HepG2 (cell line): ENCODE data around the gene PLVAP. TPM values are rescaled to one million over a fixed set of nuclear protein-coding genes. Genes with fewer than 3 reads are reported as not detected.

Source experiments
- ARID3A ChIP-seq: IDR thresholded peaks from 2 replicates; pipeline ENCODE4 v1.6.1; 2012; ENCODE audit warnings: low read depth, low read length, improper control_type of control experiment
- FLYWCH1 ChIP-seq: sonication (generic); formaldehyde crosslinking; IDR thresholded peaks from 2 replicates; pipeline ENCODE4 v1.8.1; 2023; ENCODE audit warnings: mild to moderate bottlenecking, missing genetic modification reagents
- FOXK2 ChIP-seq: fragments of 450-650 bp; IDR thresholded peaks from 2 replicates; pipeline ENCODE4 v1.6.1; 2016
- GATAD2A ChIP-seq: IDR thresholded peaks from 2 replicates; pipeline ENCODE4 v1.6.1; 2016
- KLF11 ChIP-seq: IDR thresholded peaks from 2 replicates; pipeline ENCODE4 v1.6.1; 2016; ENCODE audit warnings: missing compliant biosample characterization
- MTF1 ChIP-seq: sonication (generic); formaldehyde crosslinking; IDR thresholded peaks from 2 replicates; pipeline ENCODE4 v1.5.0; 2020; ENCODE audit warnings: missing genetic modification reagents
- NAIF1 ChIP-seq: sonication (generic); formaldehyde crosslinking; IDR thresholded peaks from 2 replicates; pipeline ENCODE4 v1.5.0; 2020; ENCODE audit warnings: mild to moderate bottlenecking, missing genetic modification reagents, borderline replicate concordance
- NFE2L2 ChIP-seq: fragments of 150-350 bp; IDR thresholded peaks from 2 replicates; pipeline ENCODE4 v1.6.1; 2014; ENCODE audit warnings: low read length
- PTBP1 ChIP-seq: fragments of 200-400 bp; formaldehyde crosslinking; IDR thresholded peaks from 2 replicates; pipeline ENCODE4 v1.6.1; 2018; ENCODE audit warnings: low read length, low read depth; ENCODE audit not compliant: poor library complexity, severe bottlenecking
- RAD21 ChIP-seq: fragments of 450-650 bp; formaldehyde crosslinking; IDR thresholded peaks from 2 replicates; pipeline ENCODE4 v1.5.0; 2020; ENCODE audit warnings: mild to moderate bottlenecking
- REST ChIP-seq, 2 experiments: IDR thresholded peaks; 2 replicates each; pipeline ENCODE4 v1.6.1; 2011 to 2012; ENCODE audit warnings: low read length in 2 of 2, borderline replicate concordance in 1 of 2, low read depth in 1 of 2, mild to moderate bottlenecking in 1 of 2, moderate library complexity in 1 of 2
- RFXAP ChIP-seq: sonication (generic); formaldehyde crosslinking; IDR thresholded peaks from 2 replicates; pipeline ENCODE4 v1.4.0; 2020; ENCODE audit warnings: missing genetic modification reagents, borderline replicate concordance
- SALL2 ChIP-seq: sonication (generic); formaldehyde crosslinking; IDR thresholded peaks from 2 replicates; pipeline ENCODE4 v1.8.1; 2023; ENCODE audit warnings: mild to moderate bottlenecking, missing genetic modification reagents, inconsistent platforms
- TBL1XR1 ChIP-seq: fragments of 150-350 bp; IDR thresholded peaks from 2 replicates; pipeline ENCODE4 v1.6.1; 2014; ENCODE audit warnings: borderline replicate concordance, low read length; ENCODE audit not compliant: partially characterized antibody
- TFDP1 ChIP-seq: IDR thresholded peaks from 2 replicates; pipeline ENCODE4 v1.6.1; 2016; ENCODE audit warnings: missing compliant biosample characterization, missing genetic modification reagents, borderline replicate concordance
- YY1 ChIP-seq: IDR thresholded peaks from 2 replicates; pipeline ENCODE4 v1.6.1; 2011; ENCODE audit warnings: low read length, low read depth, moderate library complexity, mild to moderate bottlenecking; ENCODE audit not compliant: insufficient read depth, insufficient replicate concordance
- ZFP90 ChIP-seq: sonication (generic); formaldehyde crosslinking; IDR thresholded peaks from 2 replicates; pipeline ENCODE4 v1.8.0; 2022; ENCODE audit warnings: missing genetic modification reagents, mild to moderate bottlenecking, inconsistent platforms, borderline replicate concordance
- ZNF264 ChIP-seq: sonication (generic); formaldehyde crosslinking; IDR thresholded peaks from 2 replicates; pipeline ENCODE4 v1.4.0; 2020; ENCODE audit warnings: missing genetic modification reagents
- ZNF280B ChIP-seq: sonication (generic); formaldehyde crosslinking; IDR thresholded peaks from 2 replicates; pipeline ENCODE4 v1.5.0; 2020; ENCODE audit warnings: missing genetic modification reagents, mild to moderate bottlenecking, borderline replicate concordance
- ZNF34 ChIP-seq: sonication (generic); formaldehyde crosslinking; IDR thresholded peaks from 2 replicates; pipeline ENCODE4 v1.4.0; 2020; ENCODE audit warnings: mild to moderate bottlenecking, missing genetic modification reagents, borderline replicate concordance
- ZNF460 ChIP-seq: sonication (generic); formaldehyde crosslinking; IDR thresholded peaks from 2 replicates; pipeline ENCODE4 v1.5.1; 2020; ENCODE audit warnings: missing genetic modification reagents, mild to moderate bottlenecking, borderline replicate concordance
- ZNF598 ChIP-seq: sonication (generic); formaldehyde crosslinking; IDR thresholded peaks from 2 replicates; pipeline ENCODE4 v1.5.1; 2020; ENCODE audit warnings: mild to moderate bottlenecking, missing genetic modification reagents, borderline replicate concordance
- polyA plus RNA-seq, 8 experiments: library from polyadenylated mRNA; depleted of rRNA in 3 of 8; stranded (reverse) in 7 of 8; unstranded in 1 of 8; fragments of >200 nt; fragmentation: Illumina TruSeq in 4 of 8; extraction: Trizol in 4 of 8; gene quantifications; 2 replicates each; pipeline versions ENCODE4 v1.2.1 to v1.2.3, GENCODE V29; 2011 to 2016; ENCODE audit warnings: low read depth in 4 of 8, missing spikeins in 1 of 8, mixed read lengths in 1 of 8; ENCODE audit not compliant: insufficient read depth in 1 of 8
- total RNA-seq, 5 experiments: library from RNA; depleted of rRNA; stranded (reverse); fragments of >200 nt; fragmentation: Illumina TruSeq; extraction: Trizol; gene quantifications; 2 replicates each; pipeline ENCODE4 v1.2.3, GENCODE V29; 2016; ENCODE audit warnings: low read depth in 1 of 5

Gene PLVAP
- total and polyA plus RNA-seq, 2 of the 13 experiments (the other 11 are each of a cell fraction or from before 2014, with no cell fraction given), result 0.26 TPM; not detected in 1

GRCh38 chr19:17419621-17420474, 42.7 kb upstream of the PLVAP start, which contains the start of gene MVB12A (continued):
- TF ChIP-seq RFXAP (CRISPR knock-in tag) (peak; percentile 89; the same call in 1 of the 2 replicates), FOXK2 (no peak), ZNF264 (CRISPR knock-in tag) (peak; percentile 80), MTF1 (no peak), TFDP1 (CRISPR knock-in tag) (peak; percentile 88; the same call in 1 of the 2 replicates), NAIF1 (CRISPR knock-in tag) (no peak; the same call in 1 of the 2 replicates), ZNF598 (CRISPR knock-in tag) (no peak), TBL1XR1 (no peak), NFE2L2 (no peak), KLF11 (peak; percentile 26; the same call in 1 of the 2 replicates), ZNF280B (CRISPR knock-in tag) (no peak), SALL2 (CRISPR knock-in tag) (peak; percentile 85), ARID3A (no peak), GATAD2A (CRISPR knock-in tag) (peak; percentile 66), ZFP90 (CRISPR knock-in tag) (peak; percentile 86), ZNF34 (CRISPR knock-in tag) (no peak; the same call in 1 of the 2 replicates), YY1 (peak; percentile 90), PTBP1 (no peak), RAD21 (CRISPR knock-in tag) (no peak), FLYWCH1 (CRISPR knock-in tag) (no peak), REST (IDR thresholded peaks at IDR 0.05; ENCODE audit: borderline replicate concordance in 1 of 2, low read depth in 1 of 2, low read length in 2 of 2) (no peak), ZNF460 (peak; percentile 68; the same call in 1 of the 2 replicates)
